HG02885 (cell line): ENCODE results near the gene OSBPL2.

Source experiments
- ATAC-seq: cut with Tn5 transposase; IDR thresholded peaks from one replicate; pipeline ENCODE4 v1.9.1; 2021; ENCODE audit warnings: mild to moderate bottlenecking; ENCODE audit not compliant: unreplicated experiment, poor library complexity

Gene OSBPL2

DNA sequence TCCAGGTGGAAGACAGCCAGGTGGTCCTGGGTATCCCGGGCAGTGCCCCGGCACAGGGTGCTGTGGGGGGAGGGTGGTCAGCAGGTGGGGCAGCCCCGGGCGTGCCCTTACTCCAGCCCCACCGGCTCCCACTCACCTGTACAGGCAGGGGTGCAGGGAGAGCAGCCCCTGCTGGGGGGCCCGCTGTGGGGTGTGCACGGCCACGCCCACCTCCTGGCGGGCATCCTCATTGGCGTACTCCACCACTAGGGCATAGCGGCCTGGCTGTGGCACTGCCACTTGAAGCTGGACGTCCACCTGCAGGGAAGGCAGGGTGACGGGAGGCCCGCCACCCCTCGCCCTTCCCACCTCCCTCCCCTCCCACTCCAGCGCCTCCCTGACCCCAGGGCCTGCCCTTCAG, 94.1 kb downstream of the OSBPL2 start:
- no peak for ATAC-seq

DNA sequence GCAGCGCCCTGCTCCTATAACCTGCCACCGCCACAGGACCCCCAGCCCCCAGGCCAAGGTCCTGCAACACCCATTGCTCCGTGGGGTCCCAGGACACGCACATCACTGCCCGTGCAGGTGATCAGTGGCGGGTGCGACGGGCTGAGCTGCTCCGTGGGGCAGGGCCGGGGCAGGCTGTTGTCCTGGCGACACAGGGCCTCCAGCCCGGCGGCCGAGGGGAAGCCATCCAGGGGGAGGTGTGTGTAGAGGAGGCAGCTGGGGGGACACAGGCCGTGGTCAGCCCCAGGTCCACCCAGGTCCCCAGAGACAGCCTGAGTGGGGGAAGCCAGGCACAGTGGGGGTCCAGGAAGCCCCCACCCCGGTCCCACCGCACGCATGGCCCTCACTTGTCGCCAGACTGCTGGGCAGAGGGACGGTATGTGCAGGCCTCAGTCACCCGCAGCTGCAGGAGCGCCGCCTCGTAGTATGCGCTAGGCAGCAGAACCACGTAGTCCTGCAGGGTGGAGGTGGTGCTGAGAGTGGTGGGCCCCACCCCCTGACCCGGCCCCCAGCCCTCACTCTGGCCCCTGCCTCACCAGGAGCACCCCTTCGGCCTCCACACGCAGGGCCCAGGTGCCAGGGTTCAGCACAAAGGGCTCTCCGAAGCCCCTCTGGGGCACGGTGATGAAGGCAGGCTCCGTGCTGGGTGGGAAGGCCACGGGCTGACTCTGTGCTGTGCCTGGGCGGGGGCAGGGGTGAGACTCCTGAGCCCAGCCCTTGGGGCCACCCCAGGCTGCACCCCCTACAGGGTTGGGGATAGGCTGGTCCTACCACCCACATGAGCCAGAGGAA, 94.9 kb downstream of the OSBPL2 start:
- ATAC-seq = no peak

DNA sequence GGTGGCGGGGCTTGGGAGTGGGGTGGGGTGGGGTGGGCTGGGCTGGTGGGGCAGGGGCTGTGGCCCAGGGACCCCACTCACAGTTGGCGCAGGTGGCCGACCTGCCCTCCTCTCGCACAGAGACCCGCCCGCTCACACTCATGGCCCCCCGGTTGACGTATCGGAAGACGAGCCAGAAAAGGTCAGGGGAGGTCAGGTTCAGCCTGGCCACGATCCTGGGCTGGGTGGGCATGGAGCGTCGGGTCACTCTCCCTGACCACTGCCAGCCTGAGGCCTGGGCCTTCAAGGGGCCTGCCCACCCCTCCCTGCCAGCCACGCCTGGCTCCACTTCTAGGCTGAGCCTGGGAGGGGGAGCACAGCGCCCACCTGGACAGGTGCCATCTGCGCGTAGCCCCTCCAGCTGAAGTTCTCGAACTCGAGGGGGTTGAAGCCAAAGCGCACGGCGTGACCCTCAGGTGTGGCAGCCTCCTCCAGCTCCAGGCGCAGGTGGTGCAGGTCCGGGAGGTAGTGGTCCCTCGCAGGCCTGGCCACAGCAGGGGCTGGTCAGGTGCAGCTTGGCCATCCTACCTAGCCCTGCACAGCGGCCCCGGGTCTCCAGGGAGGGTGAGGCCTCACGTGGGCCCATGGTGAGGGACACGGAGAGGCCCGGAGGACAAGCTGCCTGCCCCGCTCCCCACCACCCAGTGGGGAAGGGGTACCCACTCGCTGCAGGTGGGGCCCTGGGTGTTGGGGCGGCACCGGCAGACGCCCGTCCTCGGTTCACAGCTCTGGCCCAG, 95.7 kb downstream of the OSBPL2 start:
- ATAC-seq = no peak

DNA sequence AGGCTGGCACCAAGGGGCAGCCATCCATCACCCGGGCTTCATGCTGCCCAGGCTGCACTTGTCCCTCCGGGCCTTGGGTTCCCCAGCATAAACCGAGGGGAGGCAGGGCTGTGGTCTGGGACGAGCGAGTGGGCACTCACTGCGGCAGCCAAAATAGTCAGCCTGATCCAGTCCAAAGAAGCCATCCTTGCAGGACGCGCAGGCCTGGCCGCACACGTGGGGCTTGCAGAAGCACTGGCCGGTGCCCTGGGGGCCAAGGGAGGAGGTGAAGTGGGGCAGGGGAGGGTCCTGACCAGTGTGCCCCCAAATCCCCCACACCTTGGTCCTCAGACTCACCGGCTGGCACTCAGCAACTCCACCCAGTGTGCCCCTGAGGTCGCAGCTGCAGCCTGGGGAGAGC, 96.6 kb downstream of the OSBPL2 start:
- no peak for ATAC-seq

DNA sequence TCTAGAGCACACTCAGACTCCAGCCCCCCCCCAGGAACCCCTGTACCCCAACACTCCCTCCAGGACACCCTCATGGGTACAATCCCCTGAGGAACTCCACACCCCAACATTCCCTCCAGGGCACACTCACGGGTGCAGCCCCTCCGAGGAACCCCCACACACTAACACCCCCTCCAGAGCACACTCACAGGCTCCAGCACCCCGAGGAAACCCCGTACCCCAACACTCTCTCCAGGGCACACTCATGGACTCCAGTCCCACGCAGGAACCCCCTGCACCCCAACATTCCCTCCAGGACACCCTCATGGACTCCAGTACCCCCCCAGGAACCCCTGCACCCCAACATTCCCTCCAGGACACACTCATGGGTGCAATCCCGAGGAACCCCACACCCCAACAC, 97.2 kb downstream of the OSBPL2 start:
- no peak for ATAC-seq

DNA sequence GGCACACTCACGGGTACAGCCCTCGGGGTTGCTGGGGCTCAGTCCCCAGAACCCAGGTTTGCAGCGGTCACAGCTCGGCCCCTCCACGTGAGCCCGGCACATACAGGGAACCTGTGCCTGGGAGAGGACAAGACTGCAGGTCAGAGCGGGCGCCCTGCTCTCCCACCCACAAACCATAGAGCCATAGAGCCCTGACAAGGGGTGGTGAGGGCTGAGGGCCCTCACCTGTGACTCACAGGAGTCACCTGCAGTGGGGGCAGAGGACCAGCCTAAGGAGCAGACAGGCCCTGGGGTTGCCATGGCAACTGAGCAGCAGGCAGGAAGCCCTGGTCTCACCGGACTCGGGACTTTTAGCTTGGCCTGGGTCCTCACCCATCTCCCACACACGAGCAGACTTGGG, 98.0 kb downstream of the OSBPL2 start:
- ATAC-seq = no peak

DNA sequence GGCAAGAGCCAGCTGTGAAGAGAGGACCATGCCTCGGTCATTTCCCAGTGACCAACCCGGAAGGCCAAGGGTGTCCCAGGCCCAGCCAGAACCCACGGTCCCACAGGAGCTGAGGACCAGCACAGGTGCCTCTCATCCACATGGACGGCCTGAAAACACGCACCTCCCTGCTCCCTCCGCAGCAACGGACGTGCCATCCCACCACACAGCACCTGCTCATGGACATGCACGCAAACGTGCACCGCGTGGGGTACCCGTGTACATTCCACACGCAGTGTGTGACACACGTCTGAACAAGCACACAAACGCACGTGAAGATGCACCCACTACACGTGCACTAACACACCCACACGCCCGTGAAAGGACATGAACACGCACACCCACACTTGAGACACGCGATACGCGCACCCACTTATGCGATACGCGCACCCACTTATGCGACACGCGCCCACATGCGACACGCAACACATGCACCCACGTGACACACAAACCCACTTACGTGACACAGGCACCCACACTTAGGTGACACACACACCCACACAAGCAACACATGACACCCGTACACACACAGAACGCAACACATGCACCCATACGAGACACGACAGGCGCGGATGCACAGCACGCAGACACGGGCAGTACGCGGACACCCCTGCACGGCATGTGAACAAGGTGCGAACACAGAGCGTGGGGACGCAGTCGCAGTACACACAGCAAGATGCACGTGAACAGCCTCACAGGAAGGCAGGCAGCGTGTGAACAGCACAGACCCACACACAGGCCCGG, 98.6 kb downstream of the OSBPL2 start:
- no peak for ATAC-seq

DNA sequence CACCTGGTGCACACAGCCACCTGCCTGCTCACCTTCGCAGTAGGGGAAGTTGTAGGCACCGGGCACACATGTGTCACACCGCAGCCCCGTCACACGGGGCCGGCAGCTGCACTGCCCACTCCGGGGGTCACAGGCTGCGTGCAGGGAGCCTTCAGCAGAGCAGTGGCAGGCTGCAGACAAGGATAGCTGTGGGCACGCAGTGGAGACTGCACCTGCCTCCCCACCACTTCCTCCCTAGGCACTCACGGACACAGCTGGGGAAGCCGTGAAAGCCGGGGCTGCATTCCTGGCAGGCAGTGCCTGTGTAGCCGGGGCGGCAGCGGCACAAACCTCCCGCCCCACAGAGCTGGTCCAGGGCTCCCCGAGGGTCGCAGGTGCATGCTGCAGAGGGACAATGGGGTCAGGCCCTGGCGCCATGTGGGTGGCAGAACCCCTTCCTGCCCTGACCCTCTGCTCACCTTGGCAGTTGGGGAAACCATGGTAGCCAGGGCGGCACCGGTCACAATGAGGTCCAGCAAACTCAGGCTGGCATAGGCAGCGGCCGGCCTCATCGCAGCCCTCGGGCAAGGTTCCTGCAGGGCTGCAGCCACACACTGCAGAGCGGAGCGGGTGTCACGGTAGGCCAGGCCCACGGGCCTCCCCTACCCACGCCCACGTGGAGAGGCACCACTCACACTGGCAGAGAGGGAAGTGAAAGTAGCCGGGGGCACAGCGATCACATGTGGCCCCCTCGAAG, 99.4 kb downstream of the OSBPL2 start:
- ATAC-seq = no peak

DNA sequence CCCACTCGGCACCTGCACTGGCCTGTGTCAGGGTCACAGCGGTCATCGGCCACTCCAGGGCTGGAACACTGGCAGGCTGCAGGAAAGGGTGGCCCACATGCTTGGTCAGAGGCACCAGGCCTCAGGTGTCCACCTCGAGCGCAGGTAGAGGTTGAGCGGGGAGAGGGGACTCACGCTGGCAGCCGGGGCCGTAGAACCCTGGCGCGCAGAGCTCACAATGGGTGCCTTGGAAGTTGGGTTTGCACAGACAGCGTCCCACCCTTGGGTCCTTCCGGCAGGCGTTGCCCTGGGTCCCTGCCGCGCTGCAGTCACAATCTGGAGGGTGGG, 99.9 kb downstream of the OSBPL2 start:
- no peak for ATAC-seq

DNA sequence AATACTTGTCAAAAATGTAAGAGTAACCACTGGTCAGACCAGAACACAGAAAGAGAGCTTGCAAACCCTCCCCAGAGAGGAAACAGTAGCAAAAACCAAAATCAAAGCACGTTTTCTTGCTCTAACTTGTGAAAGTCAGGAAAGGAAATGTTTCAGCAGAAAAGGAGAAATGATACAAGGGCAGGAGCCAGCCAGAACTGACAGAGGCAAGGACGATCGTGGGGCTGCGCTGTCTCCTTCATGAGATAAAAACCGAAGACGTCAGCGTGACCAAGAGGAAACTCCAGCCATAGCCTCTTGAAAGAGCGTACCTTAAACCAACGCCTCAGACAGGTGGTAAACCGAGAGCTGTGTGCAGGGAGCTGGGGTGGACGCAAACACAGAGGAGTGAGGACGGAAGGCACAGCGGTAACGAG, 101.3 kb downstream of the OSBPL2 start:
- ATAC-seq = peak; percentile 70

DNA sequence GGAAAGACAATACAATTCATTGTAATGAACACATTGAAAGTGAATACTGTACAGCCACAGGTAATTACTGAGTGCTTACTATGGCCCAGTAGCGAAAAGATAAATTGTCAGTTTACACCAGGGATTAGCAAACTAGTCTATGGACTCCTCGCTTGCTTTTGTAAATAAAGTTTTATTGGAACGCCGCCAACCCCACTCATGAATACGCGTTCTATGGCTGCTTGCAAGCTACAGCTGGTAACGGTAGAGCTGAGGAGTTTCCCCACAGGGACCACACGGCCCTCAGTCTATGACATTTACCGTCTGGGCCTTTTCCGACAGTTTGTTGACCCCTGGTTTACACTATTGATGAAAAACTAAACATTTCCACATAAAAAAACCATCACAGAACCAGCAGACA, 104.6 kb downstream of the OSBPL2 start:
- no peak for ATAC-seq

DNA sequence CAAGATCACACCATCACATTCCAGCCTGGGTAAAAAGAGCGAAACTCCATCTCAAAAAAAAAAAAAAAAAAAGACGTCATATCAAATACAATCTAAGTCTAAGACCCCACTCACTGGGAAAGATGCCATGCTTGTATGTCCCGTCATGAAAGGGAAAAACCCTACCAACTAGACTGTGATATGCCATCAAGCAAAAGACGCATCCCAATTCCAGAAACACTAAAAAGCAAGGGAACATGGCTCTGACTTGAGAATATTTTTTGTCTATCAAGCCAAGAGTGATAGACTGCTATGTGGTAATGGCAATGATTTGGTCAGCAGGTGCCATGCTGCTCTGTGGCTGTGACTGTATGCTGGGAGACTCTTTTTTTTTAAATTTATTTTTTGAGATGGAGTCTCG, 105.8 kb downstream of the OSBPL2 start:
- no peak for ATAC-seq

DNA sequence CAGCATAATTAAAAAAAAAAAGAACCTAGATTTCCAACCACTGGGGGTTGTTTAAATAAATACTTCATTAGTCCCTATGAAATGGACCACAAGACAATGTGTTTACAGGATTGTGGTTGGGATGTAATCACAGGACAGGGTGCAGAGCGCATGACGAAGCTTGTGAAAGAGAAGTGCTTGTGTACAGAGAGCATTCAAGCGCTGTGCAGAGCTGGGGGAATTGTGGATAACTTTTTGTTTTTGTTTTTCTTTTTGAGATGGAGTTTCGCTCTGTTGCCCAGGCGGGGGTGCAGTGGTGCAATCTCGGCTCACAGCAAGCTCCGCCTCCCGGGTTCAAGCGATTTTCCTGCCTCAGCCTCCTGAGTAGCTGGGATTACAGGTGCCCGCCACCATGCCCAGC, 106.5 kb downstream of the OSBPL2 start:
- ATAC-seq = no peak
